OCI-LY3 (cell line): ENCODE results near the gene NCR3LG1.

Experiments
- H2AFZ ChIP-seq: fragments of 200-600, 300-600 bp; shearing (Covaris generic); 2 replicates; pipeline ENCODE4 v1.6.0; 2014; ENCODE audit warnings: antibody characterized with exemption, low read depth, low read length
- H3K27ac ChIP-seq: fragments of 200-600, 300-600 bp; sonication (generic); 2 replicates; pipeline ENCODE4 v1.5.1; 2014; ENCODE audit warnings: mild to moderate bottlenecking, low read length, moderate library complexity, mixed read lengths
- H3K27me3 ChIP-seq: fragments of 200-600, 300-600 bp; sonication (generic); 2 replicates; pipeline ENCODE4 v1.6.1; 2014; ENCODE audit warnings: low read depth, low read length, mixed read lengths
- H3K36me3 ChIP-seq: fragments of 200-600, 300-600 bp; sonication (generic); replicated peaks from 2 replicates; pipeline ENCODE3; 2014; ENCODE audit warnings: low read depth, low read length, mixed read lengths
- H3K4me1 ChIP-seq: fragments of 300-600, 200-600 bp; sonication (generic); 2 replicates; pipeline ENCODE4 v1.6.1; 2014; ENCODE audit warnings: low read length, mixed read lengths
- H3K4me2 ChIP-seq: fragments of 200-600, 300-600 bp; sonication (generic); 2 replicates; pipeline ENCODE4 v1.6.1; 2014; ENCODE audit warnings: low read length, mixed read lengths
- H3K4me3 ChIP-seq: fragments of 300-600, 200-600 bp; sonication (generic); 2 replicates; pipeline ENCODE4 v1.5.1; 2014; ENCODE audit warnings: antibody characterized with exemption, mild to moderate bottlenecking, low read length, moderate library complexity
- H3K79me2 ChIP-seq: fragments of 300-600, 200-600 bp; shearing (Covaris generic); 2 replicates; pipeline ENCODE4 v1.6.1; 2014; ENCODE audit warnings: mild to moderate bottlenecking, low read length, mixed read lengths
- H3K9ac ChIP-seq: fragments of 300-600, 200-600 bp; shearing (Covaris generic); 2 replicates; pipeline ENCODE4 v1.6.0; 2014; ENCODE audit warnings: mild to moderate bottlenecking, low read length, moderate library complexity
- H3K9me3 ChIP-seq: fragments of 200-600, 300-600 bp; shearing (Covaris generic); 2 replicates; pipeline ENCODE4 v1.6.1; 2014; ENCODE audit warnings: low read length, mixed read lengths; ENCODE audit not compliant: insufficient read depth
- H4K20me1 ChIP-seq: fragments of 200-600, 300-600 bp; sonication (generic); 2 replicates; pipeline ENCODE4 v1.6.1; 2016; ENCODE audit warnings: low read length, mixed read lengths; ENCODE audit not compliant: insufficient read depth
- EZH2phosphoT487 ChIP-seq: fragments of 200-600 bp; shearing (Covaris generic); IDR thresholded peaks from 2 replicates; pipeline ENCODE4 v1.6.1; 2018; ENCODE audit warnings: antibody characterized with exemption, mixed run types, low read depth
- TF ChIP-seq, protein P1 (sequence below): fragments of 200-600, 300-600 bp; sonication (generic); IDR thresholded peaks from 2 replicates; pipeline ENCODE4 v1.5.1; 2014; ENCODE audit warnings: antibody characterized with exemption, low read length, low read depth

Gene NCR3LG1

DNA sequence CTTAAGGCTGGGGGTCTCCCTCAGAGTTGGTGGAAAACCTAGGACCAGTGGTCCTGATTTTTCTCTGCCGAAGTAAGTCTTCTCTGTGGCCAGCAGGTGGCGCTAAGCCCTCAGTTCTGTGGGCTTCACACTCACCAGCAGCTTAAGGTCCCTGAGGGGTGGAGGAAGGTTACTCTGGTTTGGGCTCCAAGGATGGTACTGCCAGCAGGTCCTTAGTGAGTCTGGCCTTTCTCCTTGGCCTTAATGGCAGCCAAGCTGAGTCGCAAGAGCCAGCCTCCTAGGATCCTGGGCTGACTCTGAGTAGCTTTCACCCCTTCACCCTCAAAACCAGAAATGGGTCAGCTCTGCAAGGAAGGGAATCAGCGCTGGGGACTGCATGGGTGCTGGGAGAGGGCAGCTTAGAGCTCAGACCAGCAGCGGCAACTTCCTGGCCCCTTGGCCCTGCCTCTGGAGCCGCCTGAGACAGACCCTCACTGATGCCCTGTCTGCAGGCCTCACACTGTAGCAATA, 32.5 kb downstream of the NCR3LG1 start:
- no peak overlapping the region for H3K4me2 ChIP-seq
- peaks cover 33% of the 10 kb centered on the region for H3K27me3 ChIP-seq
- peaks cover 11% of the 10 kb centered on the region for H4K20me1 ChIP-seq
- no peaks in the 10 kb centered on the region for H3K79me2 ChIP-seq
- no peak overlapping the region for H2AFZ ChIP-seq
- no peaks in the 10 kb centered on the region for H3K4me1 ChIP-seq
- no peak overlapping the region for H3K27ac ChIP-seq
- H3K4me3 ChIP-seq = no peak overlapping the region
- no peaks in the 10 kb centered on the region for H3K36me3 ChIP-seq
- no peak overlapping the region for H3K9ac ChIP-seq
- TF ChIP-seq, protein P1, sequence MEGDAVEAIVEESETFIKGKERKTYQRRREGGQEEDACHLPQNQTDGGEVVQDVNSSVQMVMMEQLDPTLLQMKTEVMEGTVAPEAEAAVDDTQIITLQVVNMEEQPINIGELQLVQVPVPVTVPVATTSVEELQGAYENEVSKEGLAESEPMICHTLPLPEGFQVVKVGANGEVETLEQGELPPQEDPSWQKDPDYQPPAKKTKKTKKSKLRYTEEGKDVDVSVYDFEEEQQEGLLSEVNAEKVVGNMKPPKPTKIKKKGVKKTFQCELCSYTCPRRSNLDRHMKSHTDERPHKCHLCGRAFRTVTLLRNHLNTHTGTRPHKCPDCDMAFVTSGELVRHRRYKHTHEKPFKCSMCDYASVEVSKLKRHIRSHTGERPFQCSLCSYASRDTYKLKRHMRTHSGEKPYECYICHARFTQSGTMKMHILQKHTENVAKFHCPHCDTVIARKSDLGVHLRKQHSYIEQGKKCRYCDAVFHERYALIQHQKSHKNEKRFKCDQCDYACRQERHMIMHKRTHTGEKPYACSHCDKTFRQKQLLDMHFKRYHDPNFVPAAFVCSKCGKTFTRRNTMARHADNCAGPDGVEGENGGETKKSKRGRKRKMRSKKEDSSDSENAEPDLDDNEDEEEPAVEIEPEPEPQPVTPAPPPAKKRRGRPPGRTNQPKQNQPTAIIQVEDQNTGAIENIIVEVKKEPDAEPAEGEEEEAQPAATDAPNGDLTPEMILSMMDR = peak; percentile 94
- no peak for TF ChIP-seq EZH2phosphoT487
- no peaks in the 10 kb centered on the region for H3K9me3 ChIP-seq

DNA sequence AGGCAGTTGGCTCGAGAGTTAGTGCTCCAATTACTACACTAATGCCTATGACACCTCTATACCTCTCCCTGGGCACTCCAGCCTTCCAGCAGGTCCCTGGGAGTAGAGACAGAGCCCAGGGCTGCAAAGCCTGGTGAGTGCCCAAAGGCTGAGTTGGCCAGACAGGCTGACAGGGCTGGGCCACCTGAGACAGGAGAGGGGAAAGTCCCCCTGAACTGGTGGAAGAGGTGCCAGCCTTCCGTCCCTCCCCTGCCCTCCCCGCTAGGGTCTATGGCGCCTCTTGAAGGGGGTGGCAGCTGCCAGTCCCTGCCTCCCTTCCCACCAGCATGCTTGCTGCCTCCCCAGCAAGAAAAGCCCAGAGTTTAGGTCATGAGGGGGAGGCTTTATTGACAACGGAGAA, 33.9 kb downstream of the NCR3LG1 start:
- H3K79me2 ChIP-seq = no peaks in the 10 kb centered on the region
- H3K9ac ChIP-seq = no peak overlapping the region
- no peaks in the 10 kb centered on the region for H3K36me3 ChIP-seq
- peaks cover 7% of the 10 kb centered on the region for H3K4me1 ChIP-seq
- peaks cover 30% of the 10 kb centered on the region for H3K27me3 ChIP-seq
- no peak overlapping the region for H2AFZ ChIP-seq
- TF ChIP-seq, protein P1 = no peak
- no peak for TF ChIP-seq EZH2phosphoT487
- no peaks in the 10 kb centered on the region for H3K9me3 ChIP-seq
- H4K20me1 ChIP-seq = peaks cover 11% of the 10 kb centered on the region
- no peak overlapping the region for H3K4me2 ChIP-seq
- no peak overlapping the region for H3K4me3 ChIP-seq
- no peak overlapping the region for H3K27ac ChIP-seq

DNA sequence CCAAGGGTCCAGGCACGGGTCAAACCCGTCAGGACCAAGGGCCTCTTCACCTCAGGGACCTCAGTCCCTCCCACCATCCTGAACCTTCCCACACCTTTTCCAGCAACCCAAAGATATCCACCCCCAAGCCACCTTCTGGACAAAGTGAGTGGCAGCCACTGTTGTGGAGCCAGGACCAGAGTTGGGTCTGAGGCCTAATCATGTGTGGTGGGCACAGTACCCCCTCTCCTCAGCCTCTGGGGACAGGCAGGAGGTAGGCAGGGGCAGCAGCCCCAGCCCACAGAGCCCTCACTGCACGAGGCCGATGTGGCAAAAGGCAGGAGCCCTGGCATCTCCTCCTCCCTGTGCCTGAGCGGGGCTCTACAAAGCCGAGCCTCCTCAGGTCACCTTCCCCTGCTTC, 34.3 kb downstream of the NCR3LG1 start:
- Histone ChIP-seq H3K9ac (no peak overlapping the region), H2AFZ (no peak overlapping the region), H3K4me1 (peaks cover 7% of the 10 kb centered on the region), H3K27me3 (peaks cover 29% of the 10 kb centered on the region), H3K4me2 (no peak overlapping the region), H3K27ac (no peak overlapping the region), H3K36me3 (no peaks in the 10 kb centered on the region), H4K20me1 (peaks cover 11% of the 10 kb centered on the region), H3K79me2 (no peaks in the 10 kb centered on the region), H3K9me3 (no peaks in the 10 kb centered on the region), H3K4me3 (no peak overlapping the region)
- TF ChIP-seq, protein P1 = no peak
- TF ChIP-seq EZH2phosphoT487 = no peak

DNA sequence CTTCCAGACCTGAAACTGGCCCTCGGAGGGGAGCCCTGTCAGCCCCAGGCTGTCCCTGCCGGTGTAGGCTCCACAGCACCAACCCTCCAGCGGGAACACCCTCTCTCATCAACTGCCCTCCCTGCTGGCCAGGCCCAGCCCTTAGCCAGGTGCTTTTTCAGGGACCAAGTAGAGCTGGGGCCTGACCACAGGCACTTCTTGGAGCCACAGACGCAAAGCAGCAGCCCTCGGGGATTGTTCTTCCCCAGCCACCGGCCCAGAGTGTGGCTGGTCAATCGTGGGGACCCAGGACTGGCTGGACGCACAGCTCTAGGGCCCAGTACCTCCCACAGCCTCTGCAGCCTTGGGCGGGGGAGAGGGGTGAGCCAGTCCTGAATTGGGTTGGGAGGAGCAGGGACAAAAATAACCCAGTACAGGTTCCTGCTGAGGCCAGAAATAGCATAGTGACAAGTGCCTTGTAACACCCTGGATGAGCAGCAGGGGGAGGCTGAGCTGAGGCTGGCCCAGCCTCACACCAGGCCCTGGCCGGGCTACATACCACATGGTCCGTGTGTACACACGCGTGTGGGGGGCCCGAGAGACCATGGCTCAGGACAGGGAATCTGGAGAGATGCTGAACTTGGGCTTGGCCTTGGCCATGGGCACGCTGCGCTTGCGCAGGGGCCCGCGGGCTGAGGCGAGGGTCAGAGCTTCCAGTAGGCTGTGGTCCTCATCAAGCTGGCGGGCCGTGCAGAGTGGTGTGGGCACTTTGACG, 34.9 kb downstream of the NCR3LG1 start:
- TF ChIP-seq EZH2phosphoT487 = no peak
- TF ChIP-seq, protein P1 = peak; percentile 61
- peaks cover 28% of the 10 kb centered on the region for H3K27me3 ChIP-seq
- H3K27ac ChIP-seq = no peak overlapping the region
- H3K4me3 ChIP-seq = no peak overlapping the region
- peaks cover 11% of the 10 kb centered on the region for H4K20me1 ChIP-seq
- no peak overlapping the region for H3K4me2 ChIP-seq
- H3K9me3 ChIP-seq = no peaks in the 10 kb centered on the region
- peaks cover 12% of the 10 kb centered on the region for H3K4me1 ChIP-seq
- H3K79me2 ChIP-seq = no peaks in the 10 kb centered on the region
- no peaks in the 10 kb centered on the region for H3K36me3 ChIP-seq
- H3K9ac ChIP-seq = no peak overlapping the region
- no peak overlapping the region for H2AFZ ChIP-seq
